VCaP (cell line): ENCODE results near the gene TAOK2.
"Not testable (repeated sequence)": the region's sequence is repeated elsewhere in the genome, so short reads cannot be mapped to it uniquely, and the experiment has no call there.

Experiments used
- H3K27ac ChIP-seq: fragments of 450-650 bp; 2 replicates; pipeline ENCODE4 v1.5.1; 2017
- TF ChIP-seq, protein P1 (sequence below): fragments of 450-650 bp; conservative IDR thresholded peaks from 2 replicates; pipeline ENCODE4 v1.5.1; 2017; ENCODE audit warnings: mild to moderate bottlenecking, moderate library complexity

TAOK2 gene

DNA sequence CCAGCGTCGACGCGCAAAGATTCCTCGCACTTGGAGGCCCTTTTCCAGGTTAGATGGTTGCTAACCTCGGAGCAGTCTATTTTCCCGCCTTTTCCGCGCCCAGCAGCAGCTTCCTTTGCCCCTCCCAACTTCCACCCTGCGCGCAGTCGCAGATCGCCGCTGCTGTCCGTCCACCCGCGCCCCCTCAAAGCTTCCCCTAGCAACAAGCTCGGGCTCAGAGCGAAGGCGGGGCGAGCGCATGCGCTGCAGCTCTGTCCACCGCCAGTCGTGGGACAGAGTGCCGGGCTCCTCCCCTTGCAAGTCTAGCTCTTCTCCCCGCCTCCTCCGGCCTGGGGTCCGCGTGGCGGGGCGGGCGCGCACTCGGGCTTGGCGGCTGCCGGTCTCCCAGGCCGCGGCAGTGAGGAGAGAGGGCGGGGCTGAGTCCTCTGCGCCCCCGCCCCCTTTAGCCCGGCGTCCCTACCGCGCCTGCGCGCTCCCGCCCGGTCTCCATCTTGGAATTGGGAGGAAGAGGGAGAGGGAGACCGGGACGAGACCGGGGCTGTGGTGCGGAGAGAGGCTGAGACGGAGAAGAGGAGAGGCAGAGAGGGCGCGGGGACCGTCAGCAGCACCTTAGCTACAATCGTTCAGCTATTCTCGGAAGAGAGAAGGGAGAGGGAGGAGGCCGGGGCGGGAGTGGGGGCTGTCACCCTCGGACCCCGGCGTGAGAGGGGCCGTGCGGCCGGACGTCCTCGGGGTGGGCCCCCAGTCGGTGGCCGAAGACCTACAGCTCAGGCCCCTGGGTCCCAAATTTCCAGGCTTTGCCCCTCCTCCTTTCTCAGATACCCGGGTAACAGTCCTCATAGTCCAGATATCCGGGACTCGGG is at the start of gene TAOK2:
TAOK2 (plus strand) TSS at position 485 of the 863 bp plus-strand sequence. CDS start 3,905 bp downstream, outside the sequence.
- H3K27ac ChIP-seq, result peak within 1 kb of the TSS; percentile 76
- TF ChIP-seq, protein P1, sequence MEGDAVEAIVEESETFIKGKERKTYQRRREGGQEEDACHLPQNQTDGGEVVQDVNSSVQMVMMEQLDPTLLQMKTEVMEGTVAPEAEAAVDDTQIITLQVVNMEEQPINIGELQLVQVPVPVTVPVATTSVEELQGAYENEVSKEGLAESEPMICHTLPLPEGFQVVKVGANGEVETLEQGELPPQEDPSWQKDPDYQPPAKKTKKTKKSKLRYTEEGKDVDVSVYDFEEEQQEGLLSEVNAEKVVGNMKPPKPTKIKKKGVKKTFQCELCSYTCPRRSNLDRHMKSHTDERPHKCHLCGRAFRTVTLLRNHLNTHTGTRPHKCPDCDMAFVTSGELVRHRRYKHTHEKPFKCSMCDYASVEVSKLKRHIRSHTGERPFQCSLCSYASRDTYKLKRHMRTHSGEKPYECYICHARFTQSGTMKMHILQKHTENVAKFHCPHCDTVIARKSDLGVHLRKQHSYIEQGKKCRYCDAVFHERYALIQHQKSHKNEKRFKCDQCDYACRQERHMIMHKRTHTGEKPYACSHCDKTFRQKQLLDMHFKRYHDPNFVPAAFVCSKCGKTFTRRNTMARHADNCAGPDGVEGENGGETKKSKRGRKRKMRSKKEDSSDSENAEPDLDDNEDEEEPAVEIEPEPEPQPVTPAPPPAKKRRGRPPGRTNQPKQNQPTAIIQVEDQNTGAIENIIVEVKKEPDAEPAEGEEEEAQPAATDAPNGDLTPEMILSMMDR, result no peak

DNA sequence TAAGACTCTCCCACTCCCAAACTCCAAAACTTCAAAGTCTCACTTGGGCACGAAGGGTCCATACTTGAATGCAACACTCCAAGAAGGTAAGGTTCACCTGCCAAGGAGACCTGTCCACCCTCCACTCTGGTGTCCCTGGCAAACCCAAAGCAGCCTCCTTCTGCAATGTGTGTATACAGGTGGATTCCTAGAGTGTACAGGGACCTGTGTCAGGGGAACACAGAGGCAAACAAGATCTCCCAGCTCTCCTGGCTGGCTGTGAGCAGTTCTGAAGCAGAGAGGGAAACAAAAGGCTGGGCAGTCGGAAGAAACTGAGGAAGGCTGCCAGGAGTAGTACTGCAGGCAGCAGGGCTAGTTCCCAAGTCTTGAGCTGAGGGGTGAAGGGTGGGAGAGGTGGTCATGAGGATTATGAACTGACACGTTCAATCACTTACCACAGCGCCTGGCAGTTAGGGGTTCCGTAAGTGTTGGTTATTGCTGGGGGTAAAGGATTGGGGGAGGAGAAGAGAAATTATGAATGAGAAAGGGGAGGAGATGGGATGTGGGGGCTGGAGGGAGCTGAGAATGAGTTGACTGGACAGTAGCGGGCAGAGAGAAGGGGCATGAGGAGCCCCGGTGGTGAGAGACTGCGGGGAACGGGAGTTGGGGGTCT is 48.4 kb upstream of the TAOK2 start:
- H3K27ac ChIP-seq, result peak overlapping the region; percentile 76
- TF ChIP-seq, protein P1, result no peak

DNA sequence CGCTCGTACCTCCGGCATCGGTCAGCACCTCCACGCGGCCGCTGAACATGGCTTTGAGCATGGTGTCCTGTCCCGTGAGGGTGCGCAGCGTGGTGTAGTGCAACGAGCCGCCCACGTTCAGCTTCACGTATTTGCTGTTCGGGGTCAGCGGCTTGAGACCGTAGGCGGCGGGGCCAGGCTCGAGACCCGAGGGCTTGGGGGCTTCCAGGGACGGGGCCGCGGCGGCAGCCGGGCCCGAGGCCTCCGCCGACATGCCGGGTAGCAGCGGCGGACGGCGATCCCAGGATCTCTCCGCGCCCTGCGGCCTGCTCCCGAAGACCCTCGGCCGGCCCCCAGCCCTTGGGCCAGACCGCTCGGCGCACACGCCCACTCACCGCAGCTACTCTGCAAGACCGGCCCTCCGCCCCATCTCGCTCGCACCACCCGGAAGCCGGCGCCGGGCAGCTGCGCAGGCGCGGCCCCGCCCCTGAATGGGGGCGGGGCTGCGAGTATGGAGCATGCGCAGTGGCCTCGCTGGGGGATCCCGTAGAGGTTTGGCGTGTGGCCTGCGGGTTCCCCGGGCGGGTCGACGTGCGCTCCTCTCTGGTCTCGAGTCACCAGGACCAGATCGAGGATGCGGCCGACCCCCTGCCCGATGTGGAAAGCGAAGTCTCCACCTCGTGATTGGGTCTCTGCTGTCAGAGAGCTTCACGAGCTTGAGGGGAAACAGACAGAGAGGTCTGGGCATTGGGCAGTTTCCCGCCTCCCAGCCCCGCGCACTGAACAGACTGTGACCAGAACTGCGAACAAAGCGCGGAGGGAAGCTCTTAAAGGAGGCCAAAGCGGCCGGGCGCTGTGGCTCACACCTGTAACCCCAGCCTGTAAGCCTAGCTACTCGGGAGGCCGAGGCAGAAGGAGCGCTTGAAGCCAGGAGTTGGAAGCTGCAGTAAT is 47.6 kb upstream of the TAOK2 start, which contains the start of gene KCTD13:
KCTD13 (minus strand) TSS at position 446 of the 930 bp plus-strand sequence; CDS start at position 253, 193 bp downstream.
- TF ChIP-seq, protein P1, result no peak

DNA sequence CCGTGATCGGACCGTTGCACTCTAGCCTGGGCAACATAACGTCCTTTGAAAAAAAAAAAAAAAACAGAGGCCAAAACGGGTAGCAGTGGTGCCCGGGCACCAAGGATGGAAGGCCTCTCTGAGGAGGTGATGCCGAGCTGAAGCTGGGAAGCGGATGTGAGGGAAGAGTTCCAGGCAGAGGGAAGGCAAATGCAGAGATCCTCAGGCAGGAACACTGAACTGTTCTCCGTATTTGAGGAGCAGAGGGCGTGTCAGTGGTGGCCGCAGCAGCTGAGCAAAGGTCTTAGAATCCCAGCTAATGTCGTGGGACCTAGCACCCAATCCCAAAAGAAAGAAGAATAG is 47.0 kb upstream of the TAOK2 start:
- TF ChIP-seq, protein P1, result no peak
- H3K27ac ChIP-seq, result peak overlapping the region; percentile 76

More for the DNA sequence above, 47.6 kb upstream of the TAOK2 start, which contains the start of gene KCTD13:
- peak within 1 kb of the TSS; percentile 76 for H3K27ac ChIP-seq

DNA sequence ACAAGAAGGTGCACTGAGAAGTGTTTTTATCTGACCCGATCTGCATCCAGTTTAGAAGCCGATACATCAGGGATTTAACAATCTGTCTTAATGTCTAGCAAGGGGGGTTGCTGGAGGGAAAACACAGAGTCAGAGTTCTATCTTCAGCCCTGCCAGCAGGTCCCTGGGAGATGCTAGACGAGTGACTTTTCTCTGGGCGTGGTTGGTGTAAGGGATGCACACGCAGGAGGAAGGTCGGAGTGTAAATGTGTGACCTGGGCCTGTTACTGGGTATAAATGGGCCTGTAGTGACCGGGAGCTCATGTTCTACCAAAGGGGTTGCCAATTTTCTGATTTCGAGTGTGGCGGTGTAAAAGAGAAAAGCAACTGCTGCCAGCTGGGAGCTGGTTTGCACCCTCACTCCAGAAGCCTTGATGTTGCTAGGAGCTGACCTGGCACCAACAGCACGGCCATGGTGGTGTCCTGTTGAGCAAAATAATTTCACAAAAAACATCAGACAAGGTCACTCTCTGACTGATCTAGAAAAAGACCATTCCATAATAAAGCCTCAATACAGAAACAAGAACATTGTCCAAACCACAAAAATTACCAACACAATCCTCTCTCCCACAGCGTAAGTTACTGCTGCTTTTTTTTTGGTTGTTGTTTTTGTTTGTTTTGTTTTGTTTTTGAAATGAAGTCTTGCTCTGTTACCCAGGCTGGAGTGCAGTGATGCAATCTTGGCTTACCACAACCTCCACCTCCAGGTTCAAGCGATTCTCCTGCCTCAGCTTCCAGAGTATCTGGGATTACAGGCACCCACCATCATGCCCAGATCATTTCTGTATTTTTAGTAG is 46.4 kb upstream of the TAOK2 start:
- peak overlapping the region; percentile 76 for H3K27ac ChIP-seq
- TF ChIP-seq, protein P1, result no peak

DNA sequence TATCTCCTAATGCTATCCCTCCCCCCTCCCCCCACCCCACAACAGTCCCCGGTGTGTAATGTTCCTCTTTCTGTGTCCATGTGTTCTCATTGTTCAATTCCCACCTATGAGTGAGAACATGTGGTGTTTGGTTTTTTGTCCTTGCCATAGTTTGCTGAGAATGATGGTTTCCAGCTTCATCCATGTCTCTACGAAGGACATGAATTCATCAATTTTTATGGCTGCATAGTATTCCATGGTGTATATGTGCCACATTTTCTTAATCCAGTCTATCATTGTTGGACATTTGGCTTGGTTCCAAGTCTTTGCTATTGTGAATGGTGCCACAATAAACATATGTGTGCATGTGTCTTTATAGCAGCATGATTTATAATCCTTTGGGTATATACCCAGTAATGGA is 41.9 kb upstream of the TAOK2 start:
- not testable (repeated sequence) for H3K27ac ChIP-seq

DNA sequence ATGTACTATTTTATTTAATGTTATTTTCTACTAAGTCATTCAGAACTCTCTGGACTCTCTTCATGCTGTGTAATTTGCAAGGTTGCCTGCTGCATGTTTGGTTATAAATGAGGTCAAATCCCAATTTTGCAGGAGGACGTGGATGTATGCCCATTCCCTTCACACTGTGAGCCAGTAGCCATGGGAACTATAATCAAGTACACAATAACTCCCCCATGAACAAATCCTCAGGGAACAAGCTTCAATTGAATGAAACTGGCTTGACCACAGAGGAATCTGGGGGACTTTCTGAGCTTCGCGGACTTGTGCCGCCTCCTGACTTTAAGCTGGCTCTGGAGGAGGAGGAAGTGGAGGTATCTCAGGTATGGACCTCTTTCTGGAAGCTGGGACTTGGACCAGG is 33.0 kb upstream of the TAOK2 start:
- TF ChIP-seq, protein P1, result no peak
- H3K27ac ChIP-seq, result no peak overlapping the region
